Measurements from ENCODE around the gene FLOT1. TPM values are rescaled to one million over a fixed set of nuclear protein-coding genes. Genes with fewer than 3 reads are reported as not detected.
"Not testable (repeated sequence)": the region's sequence is repeated elsewhere in the genome, so short reads cannot be mapped to it uniquely, and the experiment has no call there.

Gene FLOT1
- total and polyA plus RNA-seq, 9 donors = 84.5 to 113 (median 105) TPM

DNA sequence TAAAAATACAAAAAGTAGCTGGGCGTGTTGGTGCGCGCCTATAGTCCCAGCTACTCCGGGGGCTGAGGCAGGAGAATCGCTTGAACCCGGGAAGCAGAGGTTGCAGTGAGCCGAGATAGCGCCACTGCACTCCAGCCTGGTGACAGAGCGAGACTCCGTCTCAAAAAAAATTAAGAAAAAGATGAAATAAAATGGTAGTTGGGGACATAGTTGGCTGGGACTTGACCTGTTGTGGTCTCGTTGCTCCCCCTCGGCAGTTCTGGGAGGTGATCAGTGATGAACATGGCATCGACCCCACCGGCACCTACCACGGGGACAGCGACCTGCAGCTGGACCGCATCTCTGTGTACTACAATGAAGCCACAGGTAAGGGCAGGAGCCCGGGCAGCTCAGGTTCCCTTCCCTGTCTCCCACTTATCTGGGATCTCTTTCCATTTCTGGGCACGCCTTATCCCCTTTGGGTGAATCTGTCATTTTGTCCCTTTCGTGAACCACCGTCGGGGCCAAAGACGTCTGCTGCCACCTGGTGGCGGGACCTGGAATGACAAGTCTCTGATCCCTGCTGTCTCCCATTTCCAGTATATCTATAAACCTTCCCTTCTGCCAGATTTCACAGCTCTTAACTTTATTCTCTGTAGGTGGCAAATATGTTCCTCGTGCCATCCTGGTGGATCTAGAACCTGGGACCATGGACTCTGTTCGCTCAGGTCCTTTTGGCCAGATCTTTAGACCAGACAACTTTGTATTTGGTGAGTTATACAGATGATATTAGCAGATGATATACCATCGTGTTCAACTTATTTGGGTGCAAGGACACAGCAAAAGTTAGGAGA lies 20.0 kb downstream of the FLOT1 start:
- peaks cover 28% of the 10 kb centered on the region for H3K4me1 ChIP-seq (ENCODE audit: control insufficient read depth, insufficient read depth, low read length)
- peak overlapping the region; percentile 97 for H3K27ac ChIP-seq (ENCODE audit: low read length)
- peaks cover 49% of the 10 kb centered on the region for H3K36me3 ChIP-seq (ENCODE audit: control insufficient read depth, insufficient read depth, low read length)
- DNase-seq = peak; percentile 82
- 5% methylated on average over 26 of the region's 27 CpGs for WGBS (ENCODE audit: insufficient coverage)
- H3K27me3 ChIP-seq (ENCODE audit: control insufficient read depth, insufficient read depth, low read length) = no peaks in the 10 kb centered on the region
- peak overlapping the region; percentile 91 for H3K4me3 ChIP-seq (ENCODE audit: low read length)
- no peaks in the 10 kb centered on the region for H3K9me3 ChIP-seq (replicated peaks; ENCODE audit: control insufficient read depth, low read depth, low read length)

DNA sequence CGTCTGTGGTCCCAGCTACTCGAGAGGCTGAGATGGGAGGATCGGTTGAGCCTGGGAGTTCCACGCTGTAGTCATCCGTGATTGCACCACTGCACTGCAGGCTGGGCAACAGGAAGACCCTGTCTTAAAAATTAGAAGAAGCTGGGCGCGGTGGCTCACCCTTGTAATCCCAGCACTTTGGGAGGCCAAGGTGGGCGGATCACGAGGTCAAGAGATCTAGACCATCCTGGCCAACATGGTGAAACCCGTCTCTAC lies 20.5 kb downstream of the FLOT1 start:
- not testable (repeated sequence) for H3K9me3 ChIP-seq (replicated peaks; ENCODE audit: control insufficient read depth, low read depth, low read length); H3K27me3 ChIP-seq (ENCODE audit: control insufficient read depth, insufficient read depth, low read length); DNase-seq
- H3K4me3 ChIP-seq (ENCODE audit: low read length) = peak overlapping the region; percentile 91
- peaks cover 46% of the 10 kb centered on the region for H3K36me3 ChIP-seq (ENCODE audit: control insufficient read depth, insufficient read depth, low read length)
- WGBS (ENCODE audit: insufficient coverage) = 0% methylated on average over 7 of the region's 10 CpGs
- H3K27ac ChIP-seq (ENCODE audit: low read length) = peak overlapping the region; percentile 97
- H3K4me1 ChIP-seq (ENCODE audit: control insufficient read depth, insufficient read depth, low read length) = peaks cover 28% of the 10 kb centered on the region

DNA sequence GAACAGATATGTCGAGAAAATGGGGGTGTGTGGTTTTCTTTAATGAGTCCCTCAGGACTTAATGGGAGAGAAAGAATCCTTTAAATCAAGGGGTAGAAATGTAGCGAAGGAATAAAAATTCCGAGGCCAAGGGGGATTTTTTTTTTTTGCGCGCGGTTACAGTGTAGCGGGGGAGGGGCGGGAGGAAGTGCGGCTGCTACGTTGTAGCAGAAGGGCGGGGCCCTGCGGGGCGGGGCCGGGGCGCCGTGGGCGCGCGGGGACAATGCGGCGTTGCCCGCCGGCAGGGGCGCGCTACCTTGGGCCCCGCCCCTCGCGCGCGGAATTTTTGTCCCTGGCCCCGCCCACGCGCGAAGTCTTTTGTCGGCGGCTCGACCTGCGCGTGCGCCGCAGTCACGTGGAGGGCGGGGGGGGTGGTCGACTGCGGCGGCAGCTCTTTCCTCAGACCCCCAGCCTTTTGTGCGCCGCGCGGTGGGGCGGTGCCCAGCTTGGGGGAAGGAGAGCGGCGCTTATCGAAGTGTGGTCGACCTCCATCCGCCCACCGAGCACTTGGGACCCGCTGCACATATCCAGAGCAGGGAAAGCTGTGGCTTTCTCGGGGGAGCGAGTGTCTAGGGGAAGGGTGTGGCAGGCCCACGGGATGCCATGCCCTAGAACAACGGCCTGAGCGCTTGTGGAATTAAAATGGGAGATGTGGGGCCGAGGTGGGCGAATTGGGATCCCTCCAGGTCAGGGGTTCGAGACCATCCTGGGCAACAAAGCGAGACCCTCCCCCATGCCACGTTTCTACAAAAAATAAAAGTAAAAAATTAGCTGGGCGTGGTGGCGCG lies 21.1 kb downstream of the FLOT1 start:
- Histone ChIP-seq H3K36me3 (ENCODE audit: control insufficient read depth, insufficient read depth, low read length) (peaks cover 46% of the 10 kb centered on the region), H3K9me3 (replicated peaks; ENCODE audit: control insufficient read depth, low read depth, low read length) (no peaks in the 10 kb centered on the region), H3K27ac (ENCODE audit: low read length) (peak overlapping the region; percentile 97), H3K4me1 (ENCODE audit: control insufficient read depth, insufficient read depth, low read length) (peaks cover 33% of the 10 kb centered on the region), H3K4me3 (ENCODE audit: low read length) (peak overlapping the region; percentile 91), H3K27me3 (ENCODE audit: control insufficient read depth, insufficient read depth, low read length) (no peaks in the 10 kb centered on the region)
- DNase-seq = peak; percentile 97
- WGBS (ENCODE audit: insufficient coverage) = under 1% methylated on average over 57 of the region's 71 CpGs

DNA sequence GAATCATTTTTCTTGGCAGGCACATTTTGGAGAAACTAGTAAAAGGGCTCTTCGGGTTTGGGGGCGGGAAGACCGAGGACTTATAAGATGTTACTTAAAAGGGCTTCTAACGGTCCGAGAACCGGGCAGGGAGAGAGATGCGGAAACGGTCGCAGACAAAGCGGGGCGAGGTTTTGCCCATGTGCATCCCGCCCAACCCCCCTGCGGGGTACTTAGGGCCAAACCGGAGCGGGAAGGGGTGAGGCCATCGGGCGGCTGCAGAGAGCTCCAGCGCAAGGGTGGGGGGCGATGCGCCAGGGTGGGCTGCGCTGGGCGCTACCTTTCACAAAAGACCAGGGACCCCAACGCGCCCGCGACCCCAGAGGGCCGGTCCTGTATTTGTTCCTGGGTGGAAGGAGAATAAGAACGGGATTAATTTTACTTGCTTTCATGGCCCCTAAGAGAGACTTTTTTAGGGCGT lies 21.7 kb downstream of the FLOT1 start:
- peak; percentile 83 for DNase-seq
- peak overlapping the region; percentile 91 for H3K4me3 ChIP-seq (ENCODE audit: low read length)
- WGBS (ENCODE audit: insufficient coverage) = 0% methylated on average over 24 of the region's 29 CpGs
- peak overlapping the region; percentile 97 for H3K27ac ChIP-seq (ENCODE audit: low read length)
- H3K27me3 ChIP-seq (ENCODE audit: control insufficient read depth, insufficient read depth, low read length) = no peaks in the 10 kb centered on the region
- no peaks in the 10 kb centered on the region for H3K9me3 ChIP-seq (replicated peaks; ENCODE audit: control insufficient read depth, low read depth, low read length)
- peaks cover 32% of the 10 kb centered on the region for H3K4me1 ChIP-seq (ENCODE audit: control insufficient read depth, insufficient read depth, low read length)
- peaks cover 42% of the 10 kb centered on the region for H3K36me3 ChIP-seq (ENCODE audit: control insufficient read depth, insufficient read depth, low read length)

DNA sequence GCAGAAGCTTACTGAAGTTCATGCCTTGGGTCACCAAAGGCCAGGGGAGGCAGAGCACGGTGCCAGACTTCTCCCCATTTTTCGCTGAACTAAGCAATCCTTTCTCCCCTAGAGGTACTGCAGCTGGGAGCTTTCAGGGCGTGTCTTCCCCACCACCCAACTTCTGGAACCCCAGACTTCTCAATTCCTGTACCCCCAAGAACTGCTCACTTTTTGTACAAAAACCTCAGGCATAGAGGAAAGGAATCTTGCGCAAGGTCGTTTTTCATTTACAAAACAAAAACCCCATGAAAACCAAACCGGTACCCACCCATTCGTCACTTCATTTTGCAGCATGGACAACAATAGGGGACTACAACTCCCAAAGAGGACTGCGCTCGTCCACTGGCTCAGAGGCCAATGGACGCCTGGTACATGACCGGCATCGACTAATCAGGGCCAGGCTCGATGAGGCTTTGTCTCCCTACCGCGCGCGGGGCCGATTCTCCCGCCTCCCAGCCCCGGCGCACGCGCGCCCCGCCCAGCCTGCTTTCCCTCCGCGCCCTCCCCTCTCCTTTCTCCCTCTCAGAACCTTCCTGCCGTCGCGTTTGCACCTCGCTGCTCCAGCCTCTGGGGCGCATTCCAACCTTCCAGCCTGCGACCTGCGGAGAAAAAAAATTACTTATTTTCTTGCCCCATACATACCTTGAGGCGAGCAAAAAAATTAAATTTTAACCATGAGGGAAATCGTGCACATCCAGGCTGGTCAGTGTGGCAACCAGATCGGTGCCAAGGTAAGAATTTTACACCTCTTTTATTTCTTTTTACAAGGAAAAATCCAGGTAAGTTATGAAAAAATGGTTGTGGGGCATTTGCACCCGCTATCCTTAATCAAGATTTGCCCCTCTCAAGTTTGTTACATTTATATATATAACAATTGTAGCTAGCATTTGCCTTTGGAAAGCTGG lies 22.4 kb downstream of the FLOT1 start, which contains the start of gene TUBB:
TSS of gene TUBB (plus strand) at position 562 of the 947 bp plus-strand sequence. CDS start at position 717, 155 bp downstream.
- under 1% methylated on average over 35 of the region's 38 CpGs for WGBS (ENCODE audit: insufficient coverage)
- no peaks in the 10 kb centered on the region for H3K9me3 ChIP-seq (replicated peaks; ENCODE audit: control insufficient read depth, low read depth, low read length)
- peak within 1 kb of the TSS; percentile 91 for H3K4me3 ChIP-seq (ENCODE audit: low read length)
- DNase-seq = peak; percentile 100
- H3K36me3 ChIP-seq (ENCODE audit: control insufficient read depth, insufficient read depth, low read length) = peaks cover 35% of the 10 kb centered on the region
- H3K27me3 ChIP-seq (ENCODE audit: control insufficient read depth, insufficient read depth, low read length) = no peaks in the 10 kb centered on the region
- peak within 1 kb of the TSS; percentile 99 for H3K27ac ChIP-seq (ENCODE audit: low read length)
- peaks cover 32% of the 10 kb centered on the region for H3K4me1 ChIP-seq (ENCODE audit: control insufficient read depth, insufficient read depth, low read length)

DNA sequence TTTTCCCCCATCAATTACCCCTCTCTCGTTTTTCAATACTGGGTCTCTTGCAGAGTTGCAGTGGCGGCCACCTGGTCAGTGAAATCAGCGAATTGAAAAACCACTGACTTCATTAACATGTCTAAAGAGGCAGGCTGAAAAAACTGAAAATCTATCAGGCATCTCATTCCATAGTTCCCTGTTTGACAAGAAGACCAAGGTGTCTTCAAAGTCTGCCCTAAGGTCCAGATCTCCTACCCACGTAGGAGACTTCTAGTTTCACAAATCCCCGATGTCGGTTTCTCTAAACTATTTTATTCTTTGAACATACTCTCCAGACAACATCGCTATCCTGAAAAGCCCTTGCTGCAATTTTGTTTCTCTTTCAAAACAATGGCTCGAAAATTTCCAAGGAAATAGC lies 23.1 kb downstream of the FLOT1 start:
- Histone ChIP-seq H3K4me1 (ENCODE audit: control insufficient read depth, insufficient read depth, low read length) (peaks cover 29% of the 10 kb centered on the region), H3K27me3 (ENCODE audit: control insufficient read depth, insufficient read depth, low read length) (no peaks in the 10 kb centered on the region), H3K9me3 (replicated peaks; ENCODE audit: control insufficient read depth, low read depth, low read length) (no peaks in the 10 kb centered on the region), H3K36me3 (ENCODE audit: control insufficient read depth, insufficient read depth, low read length) (peaks cover 35% of the 10 kb centered on the region), H3K4me3 (ENCODE audit: low read length) (peak overlapping the region; percentile 91), H3K27ac (ENCODE audit: low read length) (peak overlapping the region; percentile 99)
- no peak for DNase-seq
- WGBS (ENCODE audit: insufficient coverage) = 34% methylated on average over 4 of the region's 8 CpGs

DNA sequence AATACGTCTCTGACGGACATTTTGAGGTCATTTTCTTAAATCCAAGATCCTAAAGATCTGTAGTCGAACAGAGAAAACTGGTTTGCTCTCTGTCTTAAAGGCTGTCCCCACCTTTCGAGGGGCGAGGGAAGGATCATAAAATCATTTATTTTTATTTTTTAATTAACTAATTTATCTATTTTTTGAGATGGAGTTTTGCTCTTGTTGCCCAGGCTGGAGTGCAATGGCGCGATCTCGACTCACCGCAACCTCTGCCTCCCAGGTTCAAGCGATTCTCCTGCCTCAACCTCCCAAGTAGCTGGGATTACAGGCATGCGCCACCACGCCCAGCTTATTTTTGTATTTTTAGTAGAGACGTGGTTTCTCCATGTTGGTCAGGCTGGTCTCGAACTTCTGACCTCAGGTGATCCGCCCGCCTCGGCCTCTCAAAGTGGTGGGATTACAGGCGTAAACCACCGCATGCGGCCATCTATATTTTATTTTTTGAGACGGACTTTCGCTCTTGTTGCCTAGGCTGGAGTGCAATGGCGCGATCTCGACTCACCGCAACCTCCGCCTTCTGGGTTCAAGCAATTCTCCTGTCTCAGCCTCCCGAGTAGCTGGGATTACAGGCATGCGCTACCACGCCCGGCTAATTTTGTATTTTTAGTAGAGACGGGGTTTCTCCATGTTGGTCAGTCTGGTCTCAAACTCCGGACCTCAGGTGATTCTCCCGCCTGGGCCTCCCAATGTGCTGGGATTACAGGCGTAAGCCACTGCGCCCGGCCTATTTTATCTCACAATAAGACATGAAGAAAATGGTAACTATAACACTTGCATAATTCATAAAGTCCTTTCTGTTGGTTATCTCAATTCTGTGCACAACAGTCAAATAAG lies 24.4 kb downstream of the FLOT1 start:
- Histone ChIP-seq H3K4me3 (ENCODE audit: low read length) (peak overlapping the region; percentile 57), H3K27ac (ENCODE audit: low read length) (peak overlapping the region; percentile 99), H3K4me1 (ENCODE audit: control insufficient read depth, insufficient read depth, low read length) (peaks cover 27% of the 10 kb centered on the region), H3K36me3 (ENCODE audit: control insufficient read depth, insufficient read depth, low read length) (peaks cover 34% of the 10 kb centered on the region)
- not testable (repeated sequence) for H3K27me3 ChIP-seq (ENCODE audit: control insufficient read depth, insufficient read depth, low read length); H3K9me3 ChIP-seq (replicated peaks; ENCODE audit: control insufficient read depth, low read depth, low read length); DNase-seq
- 98% methylated on average over 14 of the region's 37 CpGs for WGBS (ENCODE audit: insufficient coverage)

DNA sequence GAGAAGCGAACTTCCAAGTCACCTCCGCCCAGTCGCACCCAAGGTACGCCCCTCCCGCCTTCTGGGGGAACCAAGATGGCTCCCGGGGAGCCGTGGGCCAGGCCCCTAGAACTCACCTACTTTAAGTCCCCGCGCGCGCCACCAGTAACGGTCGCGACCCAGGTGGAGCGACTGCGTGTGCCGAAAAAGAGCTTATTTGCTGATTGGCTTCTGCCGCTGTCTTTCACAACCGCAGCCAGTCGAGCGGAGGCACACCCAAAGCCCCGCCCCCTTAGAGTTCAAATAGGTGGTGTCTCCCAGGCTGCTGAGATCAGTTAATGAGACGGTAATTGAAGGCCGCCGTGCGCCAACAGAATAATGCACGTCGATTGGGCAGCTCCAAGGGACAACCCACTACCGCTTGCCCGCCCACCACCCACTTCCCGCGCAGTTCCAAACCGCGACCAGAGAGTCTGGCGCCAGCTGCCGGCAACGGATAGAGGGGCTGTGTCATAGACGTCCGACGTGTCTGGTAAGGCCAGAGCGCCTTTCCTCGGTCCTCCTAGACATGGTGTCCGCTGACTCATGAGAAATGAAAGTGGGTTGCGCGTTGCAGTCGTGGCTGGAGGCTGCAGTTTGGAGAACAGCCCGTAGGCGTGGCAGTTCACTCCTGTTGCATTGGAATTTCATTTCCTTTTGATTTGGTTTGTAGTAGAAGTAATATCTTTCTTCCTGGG lies 25.2 kb downstream of the FLOT1 start, which contains the start of gene MDC1:
TSS of gene MDC1 (minus strand) at position 153 of the 716 bp plus-strand sequence. CDS start 2,106 bp downstream, outside the sequence.
- H3K36me3 ChIP-seq (ENCODE audit: control insufficient read depth, insufficient read depth, low read length) = peaks cover 34% of the 10 kb centered on the region
- H3K27me3 ChIP-seq (ENCODE audit: control insufficient read depth, insufficient read depth, low read length) = no peaks in the 10 kb centered on the region
- H3K9me3 ChIP-seq (replicated peaks; ENCODE audit: control insufficient read depth, low read depth, low read length) = no peaks in the 10 kb centered on the region
- peak within 1 kb of the TSS; percentile 80 for H3K4me3 ChIP-seq (ENCODE audit: low read length)
- DNase-seq = peak; percentile 100
- H3K27ac ChIP-seq (ENCODE audit: low read length) = peak within 1 kb of the TSS; percentile 97
- H3K4me1 ChIP-seq (ENCODE audit: control insufficient read depth, insufficient read depth, low read length) = peaks cover 21% of the 10 kb centered on the region
- WGBS (ENCODE audit: insufficient coverage) = under 1% methylated on average over 37 of the region's 48 CpGs

Measured in muscle of leg (tissue), 11 donors.